IMR-90 (cell line): ENCODE measurements around the gene MFSD6. TPM values are rescaled to one million over a fixed set of nuclear protein-coding genes. Genes with fewer than 3 reads are reported as not detected.
"Not testable (repeated sequence)": the region's sequence is repeated elsewhere in the genome, so short reads cannot be mapped to it uniquely, and the experiment has no call there.

ENCODE experiments used
- ATAC-seq: fragments of 200-7000 bp; cut with Tn5 transposase; 2 replicates; pipeline ENCODE4 v1.9.1; 2020; ENCODE audit warnings: low read depth, mild to moderate bottlenecking, moderate library complexity
- BruUV-seq: library from RNA; stranded (reverse); fragments of 400-500 nt; replicated peaks from 2 replicates; lab custom pipeline; 2021; lab: Mats Ljungman, UMichigan
- CTCF ChIA-PET: fragments of 300-600 bp; formaldehyde crosslinking; extraction: SDS; loops from one replicate; lab custom pipeline; 2021; ENCODE audit warnings: antibody characterized with exemption; lab: Yijun Ruan, JAX
- POLR2A ChIA-PET: fragments of 300-600 bp; sonication (Branson Sonifier 250); formaldehyde crosslinking; loops from one replicate; lab custom pipeline; 2022; ENCODE audit warnings: antibody characterized with exemption; ENCODE audit not compliant: unreplicated experiment; lab: Charles Lee
- DNase-seq: peaks from one replicate; pipeline ENCODE4 v3.0.0; 2013
- H2AFZ ChIP-seq: replicated peaks from 2 replicates; pipeline ENCODE3; 2013; ENCODE audit warnings: low read length, mild to moderate bottlenecking; ENCODE audit not compliant: poor library complexity
- H2AK5ac ChIP-seq: 2 replicates; pipeline ENCODE4 v1.6.1; 2013; ENCODE audit warnings: low read depth, low read length, inconsistent platforms
- H2AK9ac ChIP-seq: replicated peaks from 2 replicates; pipeline ENCODE3; 2013; ENCODE audit warnings: mild to moderate bottlenecking, low read depth, low read length, moderate library complexity; ENCODE audit not compliant: poor library complexity
- H2BK120ac ChIP-seq: 2 replicates; pipeline ENCODE4 v1.6.1; 2013; ENCODE audit warnings: low read depth, low read length, inconsistent platforms
- H2BK15ac ChIP-seq: 3 replicates; pipeline ENCODE4 v1.6.1; 2013; ENCODE audit warnings: low read depth, low read length, inconsistent platforms
- H2BK20ac ChIP-seq: 2 replicates; pipeline ENCODE4 v1.6.1; 2013; ENCODE audit warnings: low read depth, mild to moderate bottlenecking, inconsistent platforms, low read length, moderate library complexity
- H2BK5ac ChIP-seq: 2 replicates; pipeline ENCODE4 v1.6.1; 2013; ENCODE audit warnings: mild to moderate bottlenecking, low read depth, low read length, inconsistent platforms; ENCODE audit not compliant: poor library complexity, severe bottlenecking
- H3K14ac ChIP-seq: replicated peaks from 2 replicates; pipeline ENCODE4 v1.6.1; 2013; ENCODE audit warnings: low read depth, low read length, inconsistent platforms
- H3K18ac ChIP-seq: 2 replicates; pipeline ENCODE4 v1.6.1; 2013; ENCODE audit warnings: low read depth, low read length, control low read depth
- H3K23ac ChIP-seq: 2 replicates; pipeline ENCODE4 v1.6.1; 2013; ENCODE audit warnings: low read depth, low read length, inconsistent platforms
- H3K27ac ChIP-seq: 2 replicates; pipeline ENCODE4 v1.5.1; 2013; ENCODE audit warnings: mild to moderate bottlenecking, control low read depth, low read length; ENCODE audit not compliant: insufficient read depth
- H3K27me3 ChIP-seq: 2 replicates; pipeline ENCODE4 v1.6.1; 2013; ENCODE audit warnings: low read length; ENCODE audit not compliant: control insufficient read depth, insufficient read depth
- H3K36me3 ChIP-seq: 2 replicates; pipeline ENCODE4 v1.6.1; 2013; ENCODE audit warnings: low read length, mixed read lengths; ENCODE audit not compliant: control insufficient read depth, insufficient read depth
- H3K4ac ChIP-seq: 2 replicates; pipeline ENCODE4 v1.6.1; 2013; ENCODE audit warnings: low read depth, low read length, inconsistent platforms
- H3K4me1 ChIP-seq: 2 replicates; pipeline ENCODE4 v1.6.1; 2013; ENCODE audit warnings: low read length, mixed read lengths; ENCODE audit not compliant: control insufficient read depth, insufficient read depth
- H3K4me2 ChIP-seq: 2 replicates; pipeline ENCODE4 v1.6.1; 2013; ENCODE audit warnings: low read depth, mild to moderate bottlenecking, control low read depth, low read length, moderate library complexity
- H3K4me3 ChIP-seq: 2 replicates; pipeline ENCODE4 v1.5.1; 2013; ENCODE audit warnings: low read depth, mild to moderate bottlenecking, control low read depth, low read length, moderate library complexity; ENCODE audit not compliant: insufficient read depth
- H3K56ac ChIP-seq: 2 replicates; pipeline ENCODE4 v1.6.1; 2013; ENCODE audit warnings: low read length, inconsistent platforms; ENCODE audit not compliant: insufficient read depth; ENCODE audit errors: extremely low read depth
- H3K79me1 ChIP-seq, 2 experiments: 2 replicates each; pipeline ENCODE4 v1.6.1; 2013; ENCODE audit warnings: low read length in 2 of 2, inconsistent platforms in 1 of 2, low read depth in 1 of 2
- H3K9ac ChIP-seq: 2 replicates; pipeline ENCODE4 v1.6.1; 2013; ENCODE audit warnings: low read depth, low read length, control low read depth
- H3K9me1 ChIP-seq: 2 replicates; pipeline ENCODE4 v1.6.1; 2013; ENCODE audit warnings: low read length, inconsistent platforms; ENCODE audit not compliant: insufficient read depth
- H3K9me3 ChIP-seq: 2 replicates; pipeline ENCODE4 v1.6.1; 2013; ENCODE audit warnings: low read length; ENCODE audit not compliant: control insufficient read depth, insufficient read depth
- H4K20me1 ChIP-seq: 2 replicates; pipeline ENCODE4 v1.6.1; 2013; ENCODE audit warnings: low read length, inconsistent platforms; ENCODE audit not compliant: insufficient read depth
- H4K5ac ChIP-seq: 2 replicates; pipeline ENCODE4 v1.6.1; 2013; ENCODE audit warnings: mild to moderate bottlenecking, low read depth, low read length, control low read depth
- H4K8ac ChIP-seq, 2 experiments: 2 replicates each; pipeline ENCODE4 v1.6.1; 2013; ENCODE audit warnings: low read depth in 2 of 2, low read length in 2 of 2, control low read depth in 1 of 2, inconsistent platforms in 1 of 2
- H4K91ac ChIP-seq: 2 replicates; pipeline ENCODE4 v1.6.1; 2013; ENCODE audit warnings: low read depth, low read length, inconsistent platforms; ENCODE audit not compliant: insufficient read depth
- BHLHE40 ChIP-seq: fragments of 150-350 bp; IDR thresholded peaks from 2 replicates; pipeline ENCODE4 v1.6.1; 2016; ENCODE audit warnings: mild to moderate bottlenecking, low read depth, low read length
- MAFK ChIP-seq: IDR thresholded peaks from 2 replicates; pipeline ENCODE4 v1.6.1; 2012; ENCODE audit warnings: low read depth, low read length, improper control_type of control experiment
- MAZ ChIP-seq: IDR thresholded peaks from 2 replicates; pipeline ENCODE4 v1.6.1; 2012; ENCODE audit warnings: low read depth, mild to moderate bottlenecking, low read length, improper control_type of control experiment, moderate library complexity, borderline replicate concordance
- MXI1 ChIP-seq: IDR thresholded peaks from 2 replicates; pipeline ENCODE4 v1.6.1; 2012; ENCODE audit warnings: low read depth, mild to moderate bottlenecking, low read length, moderate library complexity, borderline replicate concordance
- RAD21 ChIP-seq: IDR thresholded peaks from 2 replicates; pipeline ENCODE4 v1.6.1; 2012; ENCODE audit warnings: low read length, improper control_type of control experiment
- WGBS, 2 experiments: methylation state at CpG; one replicate each; pipeline versions ENCODE4 v1.1.5 to v1.1.7; 2013; ENCODE audit warnings: missing lambda C conversion rate in 2 of 2; ENCODE audit not compliant: insufficient read length in 1 of 2; ENCODE audit errors: extremely low coverage in 2 of 2; 5-methylcytosine and 5-hydroxymethylcytosine counted together
- dilution Hi-C: fragments of 300-500 bp; cut with HindIII; formaldehyde crosslinking; loops from one replicate; pipeline ENCODE4 v1.14.3; 2018; ENCODE audit warnings: low sequenced_read_pairs; ENCODE audit not compliant: unreplicated experiment
- in situ Hi-C: fragments of 300-500 bp; cut with MboI; formaldehyde crosslinking; loops from 3 replicates; pipeline ENCODE4 v1.14.3; 2019; ENCODE audit warnings: low sequenced_read_pairs, inconsistent platforms, mixed read lengths
- intact Hi-C: fragments of 100-400 bp; cut with micrococcal nuclease; formaldehyde crosslinking; loops from 2 replicates; pipeline ENCODE4 v1.10.0; 2022
- polyA plus RNA-seq, 3 experiments: library from polyadenylated mRNA; depleted of rRNA; stranded (reverse); fragments of >200 nt; gene quantifications; 2 replicates each; pipeline ENCODE4 v1.2.3, GENCODE V29; 2012; ENCODE audit warnings: low replicate concordance in 1 of 3
- total RNA-seq: library from RNA; depleted of rRNA; stranded (reverse); fragments of >200 nt; gene quantifications from 2 replicates; pipeline ENCODE4 v1.2.3, GENCODE V29; 2012

MFSD6 gene
- total and polyA plus RNA-seq, 2 of the 4 experiments (the other 2 are of a cell fraction) = 4.2 to 7.7 TPM

DNA sequence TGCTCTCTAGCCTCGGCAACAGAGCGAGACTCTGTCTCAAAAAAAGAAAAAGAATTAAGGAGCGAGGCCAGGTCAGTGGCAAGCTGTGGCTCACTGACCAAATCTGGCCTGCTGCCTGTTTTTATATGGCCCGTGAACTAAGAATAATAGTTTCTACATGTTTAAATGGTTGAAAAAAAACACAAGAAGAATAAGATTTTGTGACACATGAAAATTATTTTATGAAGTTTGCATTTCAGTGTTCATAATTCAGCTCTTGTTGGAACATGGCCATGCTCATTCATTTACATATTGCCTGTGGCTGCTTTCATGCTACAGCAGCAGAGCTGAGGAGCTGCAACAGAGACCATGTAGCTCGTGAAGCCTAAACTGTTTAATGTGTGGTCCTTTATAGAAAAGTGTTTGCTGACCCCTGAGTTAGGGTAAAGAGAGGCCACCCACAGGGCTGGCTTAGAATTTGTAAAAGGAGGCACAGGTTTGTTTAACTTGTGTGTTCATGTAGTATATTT is 59.5 kb downstream of the MFSD6 start:
- peaks cover 15% of the 10 kb centered on the region for H3K4me1 ChIP-seq

DNA sequence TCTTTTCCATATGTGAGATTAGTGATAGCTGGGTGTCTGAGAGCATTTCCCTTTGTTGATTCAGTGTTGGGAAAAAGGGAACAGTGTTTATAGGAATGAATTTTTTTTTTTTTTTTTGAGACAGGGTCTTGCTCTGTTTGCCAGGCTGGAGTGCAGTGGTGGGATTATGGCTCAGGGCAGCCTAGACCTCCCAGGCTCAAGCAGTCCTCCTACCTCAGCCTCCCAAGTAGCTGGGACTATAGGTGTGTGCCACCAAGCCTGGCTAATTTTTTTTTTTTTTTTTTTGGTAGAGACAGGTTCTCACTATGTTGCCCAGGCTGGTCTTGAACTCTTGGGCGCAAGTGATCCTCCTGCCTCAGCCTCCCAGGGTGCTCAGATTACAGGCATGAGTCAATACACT is 60.2 kb downstream of the MFSD6 start:
- Histone ChIP-seq H3K4me2 (peak overlapping the region; percentile 5), H3K4ac (peak overlapping the region; percentile 62; the same call in 1 of the 2 replicates), H3K18ac (peak overlapping the region; percentile 82), H2BK5ac (peak overlapping the region; percentile 73), H4K5ac (peak overlapping the region; percentile 26), H2AK5ac (peak overlapping the region; percentile 47), H3K14ac (peak overlapping the region; percentile 34; the same call in 1 of the 2 replicates), H4K8ac (peak overlapping the region in 1 of 2 experiments; percentile 57; a peak in 2 of 4 replicates), H3K4me1 (peaks cover 15% of the 10 kb centered on the region), H2BK20ac (peak overlapping the region; percentile 42; the same call in 1 of the 2 replicates), H3K27ac (peak overlapping the region; percentile 98; the same call in 1 of the 2 replicates), H3K9me1 (peaks cover 11% of the 10 kb centered on the region), H2BK120ac (peak overlapping the region; percentile 65), H4K91ac (peak overlapping the region; percentile 75)
- H4K20me1 ChIP-seq, H3K9me3 ChIP-seq, H2AK9ac ChIP-seq, in situ Hi-C loops, H3K4me3 ChIP-seq, DNase-seq, POLR2A ChIA-PET, H3K56ac ChIP-seq, H3K23ac ChIP-seq, H3K36me3 ChIP-seq, H3K27me3 ChIP-seq, H3K79me1 ChIP-seq, H2AFZ ChIP-seq, dilution Hi-C loops, H3K9ac ChIP-seq, BruUV-seq, H2BK15ac ChIP-seq: not testable (repeated sequence)
- WGBS, 2 experiments = no CpG with 5 or more reads among the region's 1 CpG
- peak; percentile 8 for ATAC-seq
- intact Hi-C loops = loop anchor here (5.0 kb wide), 1 partner anchor 61 kb away; the partner anchor contains the start of gene MFSD6
- CTCF ChIA-PET = interaction anchor here (0.5 to 0.6 kb wide), 2 partner anchors 65 to 381 kb away, joined by 3 read pairs; no protein-coding TSS in a partner anchor

More for the DNA sequence above, 59.5 kb downstream of the MFSD6 start:
- no peak for TF ChIP-seq MAFK
- no peak for TF ChIP-seq BHLHE40
- TF ChIP-seq RAD21 = no peak
- TF ChIP-seq MXI1 = no peak
- TF ChIP-seq MAZ = no peak
- H3K4me3 ChIP-seq = no peak overlapping the region
- no peaks in the 10 kb centered on the region; a peak in 1 of 4 replicates for H3K79me1 ChIP-seq
- H4K20me1 ChIP-seq = no peaks in the 10 kb centered on the region; the same call in 1 of the 2 replicates
- no peak overlapping the region; the same call in 1 of the 2 replicates for H3K4me2 ChIP-seq
- peak overlapping the region; percentile 93; the same call in 2 of the 3 replicates for H2BK15ac ChIP-seq
- ATAC-seq (no peak), DNase-seq (peak; percentile 23)
- H2AK5ac ChIP-seq = peak overlapping the region; percentile 71; the same call in 1 of the 2 replicates
- H2AFZ ChIP-seq = no peak overlapping the region
- peak overlapping the region; percentile 50 for H3K14ac ChIP-seq
- H3K9ac ChIP-seq = peak overlapping the region; percentile 42; the same call in 1 of the 2 replicates
- no peak overlapping the region for H2AK9ac ChIP-seq
- H3K4ac ChIP-seq = peak overlapping the region; percentile 82
- dilution Hi-C loops (no loop called here), in situ Hi-C loops (no loop called here), intact Hi-C loops (loop anchor here (5.0 kb wide), 1 partner anchor 60 kb away; the partner anchor contains the start of gene MFSD6)
- no peaks in the 10 kb centered on the region; the same call in 1 of the 2 replicates for H3K36me3 ChIP-seq
- peak overlapping the region; percentile 25 for H3K18ac ChIP-seq
- H4K8ac ChIP-seq = peak overlapping the region; percentile 34 to 37; a peak in 3 of 4 replicates
- H4K5ac ChIP-seq = peak overlapping the region; percentile 6
- H3K56ac ChIP-seq = peak overlapping the region; percentile 32; the same call in 1 of the 2 replicates
- peak overlapping the region; percentile 85 for H4K91ac ChIP-seq
- H3K9me3 ChIP-seq = no peaks in the 10 kb centered on the region
- peak overlapping the region; percentile 48 for H2BK20ac ChIP-seq
- H3K9me1 ChIP-seq = peaks cover 11% of the 10 kb centered on the region
- BruUV-seq = no TSS peak
- H3K23ac ChIP-seq = peak overlapping the region; percentile 14; the same call in 1 of the 2 replicates
- no peaks in the 10 kb centered on the region for H3K27me3 ChIP-seq
- POLR2A ChIA-PET = interaction anchor here (0.7 kb wide), 1 partner anchor 34 kb away, joined by 3 read pairs; no protein-coding TSS in a partner anchor
- H3K27ac ChIP-seq = peak overlapping the region; percentile 98; the same call in 1 of the 2 replicates
- H2BK120ac ChIP-seq = peak overlapping the region; percentile 83
- H2BK5ac ChIP-seq = peak overlapping the region; percentile 73
- no CpG with 5 or more reads among the region's 5 CpGs for WGBS, 2 experiments
- CTCF ChIA-PET = interaction anchor here (0.5 kb wide), 1 partner anchor 65 kb away, joined by 3 read pairs; no protein-coding TSS in a partner anchor
